Stimulated activated CD8-positive, alpha-beta memory T cell treated with anti-CD3 and anti-CD28 coated beads, Interleukin-7, amount 100 ng/mL, for 1 hour (primary cell): ENCODE results near the gene SLC6A9.
A peak's percentile ranks its signal among the peaks of the same experiment; 100 is the strongest.

Experiments used
- DNase-seq, 2 donors: peaks; one replicate each; pipeline ENCODE4 v3.0.0-alpha.2; 2020; ENCODE audit warnings: low read depth in 2 of 2

Gene SLC6A9

GRCh38 chr1:43969746-43970466, 61.4 kb downstream of the SLC6A9 start, which contains the start of gene DPH2:
Gene DPH2, plus strand, starts transcription at chr1:43970010. Its CDS starts 166 bp downstream, at chr1:43970176.
- DNase-seq: peak; percentile 87 to 90

GRCh38 chr1:43969416-43969745, 61.9 kb downstream of the SLC6A9 start:
- DNase-seq: no peak

GRCh38 chr1:43968348-43968948, 62.8 kb downstream of the SLC6A9 start:
- no peak for DNase-seq

GRCh38 chr1:43965316-43965715, 65.9 kb downstream of the SLC6A9 start:
- DNase-seq: no peak

GRCh38 chr1:43963890-43964289, 67.4 kb downstream of the SLC6A9 start:
- no peak for DNase-seq

GRCh38 chr1:43963006-43963405, 68.3 kb downstream of the SLC6A9 start:
- no peak for DNase-seq

GRCh38 chr1:43962324-43962723, 68.9 kb downstream of the SLC6A9 start:
- no peak for DNase-seq

- no peak for DNase-seq
These were observed 69.6 kb downstream of the SLC6A9 start for GRCh38 chr1:43961692-43962091.

- DNase-seq: no peak
These were observed 70.5 kb downstream of the SLC6A9 start for GRCh38 chr1:43960798-43961197.

- no peak for DNase-seq
These were observed 72.7 kb downstream of the SLC6A9 start for GRCh38 chr1:43958351-43959255.

GRCh38 chr1:43957407-43958040, 73.7 kb downstream of the SLC6A9 start:
- no peak for DNase-seq

- DNase-seq: no peak
These were observed 75.0 kb downstream of the SLC6A9 start for GRCh38 chr1:43956234-43956633.

- no peak for DNase-seq
These were observed 77.2 kb downstream of the SLC6A9 start for GRCh38 chr1:43954036-43954435.

- DNase-seq: no peak
These were observed 77.9 kb downstream of the SLC6A9 start for GRCh38 chr1:43953361-43953760.

GRCh38 chr1:43952731-43953346, 78.4 kb downstream of the SLC6A9 start:
- DNase-seq: no peak

GRCh38 chr1:43951021-43951985, 80.0 kb downstream of the SLC6A9 start:
- no peak for DNase-seq

- DNase-seq: no peak
These were observed 81.6 kb downstream of the SLC6A9 start for GRCh38 chr1:43949678-43950077.

GRCh38 chr1:43947874-43948437, 83.3 kb downstream of the SLC6A9 start:
- DNase-seq: no peak

GRCh38 chr1:43947061-43947873, 84.0 kb downstream of the SLC6A9 start:
- no peak for DNase-seq
